ENCODE measurements around the gene PSG11.
"Not testable (repeated sequence)": the region's sequence is repeated elsewhere in the genome, so short reads cannot be mapped to it uniquely, and the experiment has no call there.

DNA sequence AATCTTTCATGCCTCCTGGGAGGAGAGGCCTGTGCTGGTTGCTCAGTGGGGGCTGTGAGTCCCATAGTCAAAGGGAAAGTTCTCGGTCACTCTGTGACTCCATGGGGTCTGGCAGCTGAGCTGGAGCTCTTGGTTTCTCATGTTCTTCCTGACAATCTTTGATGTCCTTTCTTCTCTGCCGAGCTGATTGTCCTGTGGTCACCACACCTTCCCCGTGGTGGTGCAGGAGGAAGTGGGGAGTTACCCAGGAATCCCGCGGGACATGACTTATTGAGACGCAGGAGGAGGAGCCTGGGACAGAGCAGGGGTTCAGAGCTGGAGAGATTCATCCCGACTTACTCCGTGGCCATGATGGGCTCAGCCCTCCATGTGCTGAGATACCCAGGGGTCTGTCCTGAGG lies 792 bp upstream of the PSG11 start:
- TF ChIP-seq, protein P1, sequence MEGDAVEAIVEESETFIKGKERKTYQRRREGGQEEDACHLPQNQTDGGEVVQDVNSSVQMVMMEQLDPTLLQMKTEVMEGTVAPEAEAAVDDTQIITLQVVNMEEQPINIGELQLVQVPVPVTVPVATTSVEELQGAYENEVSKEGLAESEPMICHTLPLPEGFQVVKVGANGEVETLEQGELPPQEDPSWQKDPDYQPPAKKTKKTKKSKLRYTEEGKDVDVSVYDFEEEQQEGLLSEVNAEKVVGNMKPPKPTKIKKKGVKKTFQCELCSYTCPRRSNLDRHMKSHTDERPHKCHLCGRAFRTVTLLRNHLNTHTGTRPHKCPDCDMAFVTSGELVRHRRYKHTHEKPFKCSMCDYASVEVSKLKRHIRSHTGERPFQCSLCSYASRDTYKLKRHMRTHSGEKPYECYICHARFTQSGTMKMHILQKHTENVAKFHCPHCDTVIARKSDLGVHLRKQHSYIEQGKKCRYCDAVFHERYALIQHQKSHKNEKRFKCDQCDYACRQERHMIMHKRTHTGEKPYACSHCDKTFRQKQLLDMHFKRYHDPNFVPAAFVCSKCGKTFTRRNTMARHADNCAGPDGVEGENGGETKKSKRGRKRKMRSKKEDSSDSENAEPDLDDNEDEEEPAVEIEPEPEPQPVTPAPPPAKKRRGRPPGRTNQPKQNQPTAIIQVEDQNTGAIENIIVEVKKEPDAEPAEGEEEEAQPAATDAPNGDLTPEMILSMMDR (IDR thresholded peaks at IDR 0.05; ENCODE audit: low read depth, low read length): not testable (repeated sequence)
- TF ChIP-seq POLR2A (IDR thresholded peaks at IDR 0.05; ENCODE audit: extremely low read depth, insufficient read length); MAX (IDR thresholded peaks at IDR 0.05; ENCODE audit: low read depth, low read length); MYC (IDR thresholded peaks at IDR 0.05; ENCODE audit: low read depth, low read length): not testable (repeated sequence)

All from NB4 (cell line).